GM23338 (cell line): Measurements from ENCODE around the gene TSR1.

ENCODE experiments used
- CREB1 ChIP-seq: fragments of 250-450 bp; sonication (Bioruptor Pico); IDR thresholded peaks from 2 replicates; pipeline ENCODE4 v1.5.0; 2020; ENCODE audit warnings: low read depth, mild to moderate bottlenecking, moderate library complexity
- CTCF ChIP-seq, 2 experiments: fragments of 200-600 bp in 1 of 2; sonication (generic) in 1 of 2; conservative IDR thresholded peaks; 2 replicates each; pipeline versions ENCODE4 v1.5.1 to v1.6.1; 2016 to 2017; ENCODE audit warnings: antibody characterized with exemption in 2 of 2, low read depth in 2 of 2, mild to moderate bottlenecking in 2 of 2, moderate library complexity in 1 of 2
- ETS1 ChIP-seq: IDR thresholded peaks from 2 replicates; pipeline ENCODE4 v1.6.1; 2016; ENCODE audit warnings: antibody characterized with exemption
- EZH2 ChIP-seq: fragments of 200-600 bp; sonication (generic); IDR thresholded peaks from one replicate; pipeline ENCODE4 v1.8.0; 2017; ENCODE audit warnings: antibody characterized with exemption, mild to moderate bottlenecking, low read depth; ENCODE audit not compliant: unreplicated experiment
- EZH2phosphoT487 ChIP-seq: fragments of 200-600 bp; sonication (generic); IDR thresholded peaks from one replicate; pipeline ENCODE4 v1.8.1; 2018; ENCODE audit warnings: antibody characterized with exemption; ENCODE audit not compliant: unreplicated experiment
- JUNB ChIP-seq: IDR thresholded peaks from one replicate; pipeline ENCODE4 v1.6.1; 2016; ENCODE audit warnings: antibody characterized with exemption; ENCODE audit not compliant: unreplicated experiment
- NANOG ChIP-seq: IDR thresholded peaks from 2 replicates; pipeline ENCODE4 v1.6.1; 2016; ENCODE audit warnings: antibody characterized with exemption, borderline replicate concordance
- POLR2AphosphoS5 ChIP-seq: IDR thresholded peaks from 2 replicates; pipeline ENCODE4 v1.6.1; 2016; ENCODE audit warnings: antibody characterized with exemption, low read depth
- REST ChIP-seq: IDR thresholded peaks from one replicate; pipeline ENCODE4 v1.6.1; 2018; ENCODE audit warnings: antibody characterized with exemption; ENCODE audit not compliant: unreplicated experiment
- STAT1 ChIP-seq: IDR thresholded peaks from one replicate; pipeline ENCODE4 v1.6.1; 2016; ENCODE audit warnings: antibody characterized with exemption; ENCODE audit not compliant: unreplicated experiment
- ZNF114 ChIP-seq: fragments of 250-450 bp; sonication (Bioruptor Pico); IDR thresholded peaks from 2 replicates; pipeline ENCODE4 v1.5.0; 2020; ENCODE audit warnings: mild to moderate bottlenecking, moderate library complexity
- ZNF331 ChIP-seq: fragments of 250-450 bp; sonication (Bioruptor Pico); IDR thresholded peaks from 2 replicates; pipeline ENCODE4 v1.5.0; 2020; ENCODE audit warnings: low read depth, mild to moderate bottlenecking, moderate library complexity
- ZNF462 ChIP-seq: fragments of 250-450 bp; sonication (Bioruptor Pico); IDR thresholded peaks from 2 replicates; pipeline ENCODE4 v1.5.0; 2020; ENCODE audit warnings: mild to moderate bottlenecking, moderate library complexity

GRCh38 chr17:2376107-2376506 is 39.9 kb upstream of the TSR1 start:
- TF ChIP-seq ETS1 (no peak), EZH2 (no peak), CTCF (conservative IDR thresholded peaks at IDR 0.05; ENCODE audit: low read depth in 2 of 2) (no peak), EZH2phosphoT487 (no peak), POLR2AphosphoS5 (no peak), REST (no peak), JUNB (no peak), STAT1 (no peak), CREB1 (CRISPR knock-in tag) (no peak), ZNF331 (CRISPR knock-in tag) (no peak), NANOG (no peak), ZNF114 (no peak), ZNF462 (CRISPR knock-in tag) (no peak)
